Stimulated activated CD4-positive, alpha-beta T cell treated with anti-CD3 and anti-CD28 coated beads, Interleukin-12 subunit alpha, Interleukin-12 subunit beta, amount 100 ng/mL, for 4 hours (primary cell): Measurements from ENCODE around the gene ACD.

ENCODE experiments used
- DNase-seq: peaks from one replicate; pipeline ENCODE4 v3.0.0-alpha.2; 2020

Gene ACD

GRCh38 chr16:67645397-67646121, 14.5 kb downstream of the ACD start:
- no peak for DNase-seq

GRCh38 chr16:67644038-67644437, 16.0 kb downstream of the ACD start:
- DNase-seq, result no peak

GRCh38 chr16:67641779-67642708, 18.0 kb downstream of the ACD start:
- no peak for DNase-seq

GRCh38 chr16:67637625-67638024, 22.4 kb downstream of the ACD start:
- no peak for DNase-seq

- DNase-seq, result no peak
Measured at GRCh38 chr16:67636713-67637112, 23.3 kb downstream of the ACD start.

GRCh38 chr16:67632415-67633172, 27.5 kb downstream of the ACD start:
- DNase-seq, result no peak

- no peak for DNase-seq
Measured at GRCh38 chr16:67628216-67628615, 31.8 kb downstream of the ACD start.

GRCh38 chr16:67613808-67614207, 46.3 kb downstream of the ACD start:
- DNase-seq, result no peak

GRCh38 chr16:67608364-67608763, 51.7 kb downstream of the ACD start:
- DNase-seq, result no peak
